HL-60/S4 treated with phorbol 12-myristate 13-acetate at 8.2 ng/mL for 4 days and 3 days (cell line): ENCODE results near the gene MAD1L1.

ENCODE experiments used
- in situ Hi-C: fragments of 300-500 bp; cut with MboI; formaldehyde crosslinking; loops from 2 replicates; pipeline ENCODE4 v1.15.0; 2022; ENCODE audit warnings: low sequenced_read_pairs

Gene MAD1L1

DNA sequence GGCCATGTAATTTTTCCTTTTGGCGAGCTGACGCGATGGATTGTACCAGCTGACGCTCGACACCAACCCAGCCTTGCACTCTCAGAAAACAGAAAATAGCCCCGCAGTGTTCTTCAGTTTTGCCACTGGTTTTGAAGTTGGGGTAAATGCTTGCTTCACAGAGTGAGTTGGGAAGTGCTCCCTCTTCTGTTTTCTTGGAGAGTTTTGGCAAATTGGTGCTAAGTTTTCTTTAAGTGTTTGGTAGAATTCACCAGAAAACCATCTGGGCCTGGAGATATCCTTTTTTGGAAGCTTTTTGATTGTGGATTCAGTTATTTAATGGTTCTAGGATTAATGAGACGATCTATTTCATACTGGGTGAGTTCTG, 309.9 kb downstream of the MAD1L1 start:
- in situ Hi-C loops: no loop called here

DNA sequence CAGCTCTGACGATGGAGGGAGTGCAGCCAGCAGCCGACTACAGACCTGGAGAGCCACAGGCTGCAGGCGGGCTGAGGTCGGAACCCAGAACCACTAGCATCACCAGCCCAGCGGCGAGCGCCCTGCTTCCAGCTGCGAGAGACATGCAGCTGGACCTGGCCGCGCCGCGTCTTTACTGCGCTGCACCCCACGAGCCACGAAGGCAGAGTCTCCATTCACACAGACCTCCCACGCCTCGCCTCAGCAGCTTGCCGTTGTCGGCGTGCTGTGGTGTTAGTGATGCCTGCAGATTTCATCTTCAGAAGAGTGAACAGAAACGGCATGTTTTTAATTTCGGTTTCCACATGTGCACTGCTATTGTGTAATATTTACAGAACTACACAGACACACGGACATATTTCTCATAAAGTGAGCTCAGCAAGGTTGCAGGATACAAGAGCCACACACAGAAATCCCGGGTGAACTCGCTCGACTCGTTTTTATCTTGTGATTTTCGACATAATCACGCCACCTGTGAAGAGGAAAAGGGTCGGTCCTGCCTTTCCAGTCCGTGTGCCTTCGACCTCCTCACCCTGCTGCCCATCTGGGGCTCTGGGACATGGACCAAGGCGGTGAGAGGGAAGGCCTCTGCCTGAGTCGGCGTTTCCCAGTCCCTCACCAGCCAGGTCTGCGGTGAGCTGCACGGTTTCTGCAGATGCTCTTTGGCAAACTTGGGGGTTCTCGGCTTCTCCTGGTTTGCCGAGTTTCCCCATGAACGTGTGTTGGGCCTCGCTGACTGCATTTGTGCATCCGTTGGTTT, 310.5 kb downstream of the MAD1L1 start:
- in situ Hi-C loops: no loop called here

DNA sequence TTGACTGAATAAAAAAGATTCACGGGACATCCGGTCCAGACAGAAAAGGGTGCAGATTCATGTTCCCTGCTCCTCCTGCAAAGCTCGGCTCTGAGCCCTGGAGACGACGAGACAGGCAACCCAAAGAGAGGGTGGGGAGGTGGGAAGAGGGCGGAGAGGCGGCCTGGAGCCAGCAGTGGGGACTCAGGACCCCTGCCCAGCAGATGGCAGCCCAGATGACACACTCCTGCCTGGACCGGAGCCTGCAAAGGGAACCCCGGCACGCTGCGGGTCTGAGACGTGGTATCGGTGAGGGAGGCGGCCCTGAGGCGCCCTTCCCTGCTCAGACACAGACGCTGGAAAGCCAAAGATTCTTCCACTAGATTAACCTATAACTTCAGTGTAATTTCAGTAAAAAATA, 311.9 kb downstream of the MAD1L1 start:
- in situ Hi-C loops: no loop called here

DNA sequence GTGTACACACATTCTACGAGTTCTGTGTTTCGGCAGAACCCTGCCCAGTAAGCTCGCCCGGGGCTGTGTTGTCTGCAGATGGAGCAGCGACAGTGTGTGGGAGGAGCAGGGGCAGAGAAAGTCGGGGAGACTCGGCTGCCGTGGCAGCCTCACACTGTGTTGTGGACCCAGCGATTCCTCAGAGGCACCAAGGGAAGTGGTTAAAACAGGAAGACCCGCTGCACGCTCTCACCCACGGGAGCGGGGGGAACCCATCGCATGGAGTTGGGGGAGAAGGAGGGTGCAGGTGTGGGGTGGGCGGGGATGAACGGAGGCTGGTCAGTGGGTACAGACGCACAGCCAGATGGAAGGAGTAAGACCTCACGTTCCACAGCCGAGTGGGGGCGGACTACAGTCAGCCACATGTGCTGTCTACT, 312.5 kb downstream of the MAD1L1 start:
- in situ Hi-C loops: no loop called here

DNA sequence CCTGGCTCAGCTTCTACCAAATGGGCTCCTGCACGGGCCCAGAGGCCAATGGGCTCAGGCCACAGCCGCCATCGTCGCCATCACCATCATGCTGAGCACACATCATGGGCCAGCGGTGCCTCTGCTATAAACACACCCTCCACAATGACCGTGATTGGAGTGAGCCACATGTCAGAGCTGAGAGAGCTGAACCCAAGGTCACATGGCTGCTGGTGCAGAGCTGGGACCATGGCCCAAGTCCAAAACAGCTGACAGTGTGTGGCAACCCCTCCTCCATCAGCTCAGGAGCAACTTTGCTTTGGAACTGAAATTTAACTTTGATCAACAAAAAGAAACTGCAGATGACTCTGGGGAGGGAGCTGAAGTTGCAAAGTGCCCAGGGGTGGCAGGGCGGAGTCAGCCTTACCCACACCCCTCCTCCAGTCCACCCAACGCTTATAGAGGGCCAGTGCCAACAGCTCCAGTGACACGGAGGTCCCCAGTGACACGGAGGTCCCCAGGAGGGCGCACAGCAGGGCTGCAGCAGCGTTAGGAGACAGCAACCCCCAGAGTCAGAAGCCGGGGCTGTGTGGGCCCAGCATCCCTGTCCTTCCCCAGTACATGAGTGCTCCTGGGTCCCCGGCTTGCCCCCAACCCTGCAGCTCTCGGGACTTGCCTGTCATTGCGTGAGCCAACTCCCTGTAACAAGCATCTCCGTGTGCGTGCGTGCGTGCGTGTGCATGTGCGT, 313.0 kb downstream of the MAD1L1 start:
- in situ Hi-C loops: no loop called here

DNA sequence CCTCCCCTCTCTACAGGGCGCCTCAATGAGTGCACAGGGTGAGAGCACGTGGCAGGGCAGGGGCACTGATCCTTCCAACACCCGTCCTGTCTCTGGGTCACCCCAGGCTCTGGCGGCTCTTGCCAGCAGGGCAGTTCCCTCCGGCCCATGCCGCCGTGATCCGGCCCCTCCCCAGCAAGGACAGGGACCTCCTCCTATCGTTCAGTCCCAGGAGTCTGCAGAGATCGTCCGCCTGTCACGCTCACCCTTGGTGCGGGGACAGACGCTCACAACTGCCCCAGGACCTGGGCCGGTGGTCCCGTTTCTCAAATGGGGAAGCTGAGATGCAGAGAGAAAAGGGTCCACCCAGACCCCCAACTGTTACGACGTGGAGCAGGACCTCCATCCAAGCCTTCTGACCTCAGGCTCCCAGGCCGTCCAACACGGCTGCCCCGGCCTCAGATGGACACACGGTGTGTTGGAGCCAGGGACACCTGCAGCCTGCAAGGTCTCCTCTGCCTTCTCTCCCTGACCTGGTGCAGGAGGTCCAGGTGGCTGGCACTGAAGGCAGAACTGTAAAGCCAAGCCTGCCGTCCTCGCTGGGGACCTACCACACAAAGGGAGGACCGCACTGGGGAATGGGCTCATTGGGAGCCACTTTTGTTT, 313.7 kb downstream of the MAD1L1 start:
- in situ Hi-C loops: no loop called here

DNA sequence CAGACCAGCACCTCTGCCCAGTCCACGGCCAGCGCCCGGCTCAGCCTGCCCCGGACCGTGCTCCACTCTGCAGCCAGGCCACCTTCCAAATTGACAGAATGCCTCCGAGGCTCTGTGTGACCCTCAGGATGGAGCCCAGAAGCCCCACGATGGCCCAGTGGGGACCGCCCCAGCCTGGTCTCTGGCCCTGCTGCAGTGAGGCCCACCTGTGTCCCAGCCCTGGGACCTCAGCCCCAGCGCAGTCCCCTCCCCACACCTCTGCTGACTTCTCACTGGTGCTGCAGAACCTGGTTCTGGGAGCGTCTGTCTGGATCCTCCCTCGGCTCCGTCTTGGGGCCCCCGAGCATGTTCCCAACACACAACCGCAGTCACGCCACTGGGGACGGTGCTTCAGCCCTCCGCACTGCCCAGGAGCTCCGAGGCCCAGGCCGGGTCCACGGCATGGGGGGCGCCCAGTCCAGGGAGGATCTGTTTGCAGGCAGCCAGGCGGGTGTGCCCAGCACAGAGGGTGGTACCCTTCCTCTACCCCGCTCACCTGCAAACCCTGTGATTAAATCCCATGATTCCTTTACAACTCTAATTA, 314.6 kb downstream of the MAD1L1 start:
- in situ Hi-C loops: no loop called here

DNA sequence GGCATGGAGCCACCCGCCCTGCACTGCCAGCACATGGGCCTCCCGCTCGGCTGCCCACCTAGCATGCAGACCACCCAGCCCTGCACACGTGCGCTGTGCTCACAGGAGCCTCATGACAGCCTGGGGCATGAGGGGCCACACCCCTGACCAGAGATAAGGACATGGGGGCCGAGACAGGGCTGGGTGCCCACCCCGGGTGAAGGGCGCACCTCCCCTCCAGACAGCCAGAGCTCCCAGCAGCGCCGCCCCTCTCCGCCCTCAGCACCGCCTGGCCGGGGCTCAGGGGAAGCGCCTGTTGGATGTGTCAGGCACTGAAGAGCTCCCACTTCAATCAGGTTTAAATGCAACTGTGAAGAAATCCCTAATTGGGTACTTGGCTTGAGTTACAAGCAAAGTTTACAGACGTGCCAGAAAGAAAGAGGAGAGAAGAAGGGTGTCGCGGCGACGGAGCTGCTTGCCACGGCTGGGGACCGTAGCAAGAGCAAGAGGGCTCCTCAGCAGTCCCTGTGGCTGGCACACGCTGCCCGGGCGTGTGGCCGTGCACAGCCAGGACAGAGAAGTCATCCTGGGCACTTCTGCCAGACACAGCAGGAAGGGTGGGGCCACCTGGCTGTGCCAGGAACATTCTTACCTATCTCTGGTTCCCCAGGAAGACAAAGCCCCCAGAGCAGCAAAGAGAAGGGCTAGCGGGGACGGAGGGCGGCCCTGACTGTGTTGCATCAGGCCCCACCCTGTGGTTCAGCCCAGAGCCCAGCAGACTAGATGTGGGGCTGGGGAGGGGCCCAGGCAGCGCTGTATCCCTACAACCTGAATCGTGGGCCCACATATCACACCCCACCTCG, 315.3 kb downstream of the MAD1L1 start:
- in situ Hi-C loops: no loop called here

DNA sequence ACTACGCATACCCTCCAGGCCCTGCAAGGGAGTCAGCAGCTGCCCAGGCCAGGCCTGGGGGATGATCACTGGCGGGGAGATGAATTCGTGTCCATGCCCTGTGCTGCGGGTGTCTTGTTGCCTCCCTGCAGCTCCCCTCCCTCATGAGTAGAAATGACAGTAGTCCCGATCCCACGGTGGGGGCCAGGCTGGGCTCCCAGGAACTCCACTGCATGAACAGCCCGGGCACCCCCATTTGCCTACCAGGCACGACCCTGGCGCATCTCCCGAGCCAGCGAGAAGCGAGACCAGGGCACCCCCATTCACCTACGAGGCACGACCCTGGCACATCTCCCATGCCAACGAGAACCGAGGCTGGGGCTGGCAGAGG, 316.2 kb downstream of the MAD1L1 start:
- in situ Hi-C loops: no loop called here

DNA sequence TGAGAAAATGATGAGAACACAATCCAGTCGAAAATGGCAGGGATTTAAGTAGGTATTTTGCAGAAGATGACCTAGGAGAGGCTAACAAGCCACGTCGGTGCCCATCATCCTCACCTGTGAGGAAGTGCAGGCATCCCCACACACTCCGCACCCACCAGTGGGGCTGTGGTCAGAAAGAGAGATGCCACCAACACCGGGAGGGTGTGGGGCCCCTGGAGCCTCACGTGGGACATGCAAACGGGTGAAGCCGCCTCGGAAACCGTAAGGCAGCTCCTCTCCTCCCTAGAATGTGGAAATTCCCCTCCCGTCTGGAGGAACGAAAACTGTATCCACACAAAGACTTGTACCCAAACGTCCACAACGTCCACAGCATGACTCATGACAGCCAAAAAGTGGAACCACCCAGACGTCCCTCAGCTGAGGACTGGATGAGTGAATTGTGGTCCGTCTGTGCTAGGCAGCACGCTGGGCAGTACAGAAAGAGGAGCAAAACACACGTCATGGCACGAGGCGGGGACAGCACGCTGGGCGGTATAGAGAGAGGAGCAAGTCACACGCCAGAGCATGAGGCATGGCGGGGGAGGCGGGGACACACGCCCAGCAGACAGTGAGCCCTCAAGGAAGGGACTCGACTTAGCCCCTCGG, 316.7 kb downstream of the MAD1L1 start:
- in situ Hi-C loops: no loop called here

DNA sequence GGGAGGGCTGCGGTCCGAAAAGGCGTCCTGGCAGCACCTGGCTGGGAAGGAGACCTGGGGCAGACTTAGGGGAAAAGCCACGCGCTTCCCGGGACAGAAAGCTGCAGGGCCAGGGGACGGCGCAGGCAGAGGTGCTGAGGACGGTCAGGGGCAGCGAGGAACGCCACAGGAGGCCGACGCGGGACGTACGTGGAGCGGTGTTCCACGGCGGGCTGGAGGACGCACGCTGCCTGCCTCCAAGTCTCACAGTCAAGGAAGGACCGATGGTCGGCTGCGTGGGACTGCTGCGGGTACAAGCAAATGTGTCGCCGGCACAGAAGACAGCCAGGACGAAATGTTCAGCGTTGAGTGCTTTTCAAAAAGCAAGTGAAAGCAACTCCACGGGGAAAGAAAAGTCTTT, 317.4 kb downstream of the MAD1L1 start:
- in situ Hi-C loops: no loop called here

DNA sequence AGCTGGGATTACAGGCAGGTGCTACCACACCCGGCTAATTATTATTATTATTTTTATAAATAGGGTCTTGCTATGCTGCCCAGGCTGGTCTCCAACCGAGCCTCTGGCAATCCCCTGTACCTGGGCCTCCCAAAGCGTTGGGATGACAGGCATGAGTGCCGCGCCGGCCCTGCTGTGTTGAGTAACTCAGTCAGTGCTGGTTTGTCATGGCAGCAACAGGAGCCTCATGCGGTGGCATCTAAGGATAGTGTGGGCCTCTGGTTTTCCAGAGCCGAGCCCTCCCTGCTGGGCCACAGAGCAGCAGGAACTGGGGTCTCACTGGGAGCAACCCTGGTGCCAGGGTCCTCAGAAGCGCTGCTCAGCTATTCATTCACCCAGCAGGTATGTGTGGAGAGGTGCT, 318.0 kb downstream of the MAD1L1 start:
- in situ Hi-C loops: no loop called here

DNA sequence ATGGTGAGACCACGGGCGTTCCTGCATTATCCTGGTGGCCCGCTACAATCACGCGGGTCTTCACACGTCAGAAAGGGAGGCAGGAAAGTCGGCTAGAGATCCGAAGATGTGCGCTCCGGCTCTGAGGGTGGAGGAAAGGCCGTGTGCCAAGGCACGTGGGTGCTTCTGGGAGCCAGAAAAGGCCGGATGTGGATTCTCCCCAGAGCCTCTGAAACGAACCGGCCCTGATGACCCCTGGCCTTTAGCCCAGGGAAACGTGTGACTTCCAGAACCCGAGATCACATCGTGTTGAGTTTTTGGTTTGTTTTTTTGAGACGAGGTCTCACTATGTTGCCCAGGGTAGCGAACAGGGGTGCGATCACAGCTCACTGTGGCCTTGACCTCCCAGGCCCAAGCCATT, 318.4 kb downstream of the MAD1L1 start:
- in situ Hi-C loops: no loop called here

DNA sequence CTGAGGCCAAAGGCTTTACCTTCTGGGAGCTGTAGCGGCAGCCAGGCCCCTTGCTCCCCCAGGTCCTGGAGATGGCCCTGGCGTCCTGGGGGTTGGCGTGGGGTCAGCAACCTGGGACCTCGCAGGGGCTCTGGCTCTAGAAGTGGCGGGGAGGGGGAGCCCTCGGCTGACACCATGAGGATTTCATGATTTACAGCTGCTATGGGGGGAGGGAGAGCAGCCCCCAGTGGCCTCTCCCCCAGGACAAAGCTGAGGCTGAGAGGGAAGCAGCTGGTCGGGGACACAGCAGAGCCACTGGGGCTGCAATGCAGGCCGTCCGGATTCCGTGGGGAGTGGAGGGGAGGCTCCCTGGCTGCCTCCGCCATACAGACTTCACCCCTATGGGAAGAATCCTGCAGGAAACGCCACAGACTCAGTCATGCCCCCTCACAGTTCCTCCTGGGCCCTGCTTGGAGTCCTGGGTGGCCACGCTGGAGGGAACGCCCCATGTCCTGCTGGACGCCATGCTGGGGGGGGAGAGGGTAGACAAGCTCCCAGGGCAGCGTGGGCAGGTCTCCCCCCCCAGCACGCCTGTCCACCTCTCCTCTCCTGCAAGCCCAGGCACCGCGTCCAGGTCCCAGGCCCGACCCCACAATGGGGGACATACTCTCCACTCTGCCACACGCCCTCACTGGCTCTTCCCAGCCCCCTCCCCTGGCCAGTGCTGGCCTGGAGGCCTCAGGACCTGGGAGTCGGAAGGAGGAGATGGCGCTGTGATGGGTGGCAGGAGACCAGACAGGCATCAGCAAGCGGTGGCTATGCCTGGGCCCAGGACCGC, 319.1 kb downstream of the MAD1L1 start:
- in situ Hi-C loops: no loop called here

DNA sequence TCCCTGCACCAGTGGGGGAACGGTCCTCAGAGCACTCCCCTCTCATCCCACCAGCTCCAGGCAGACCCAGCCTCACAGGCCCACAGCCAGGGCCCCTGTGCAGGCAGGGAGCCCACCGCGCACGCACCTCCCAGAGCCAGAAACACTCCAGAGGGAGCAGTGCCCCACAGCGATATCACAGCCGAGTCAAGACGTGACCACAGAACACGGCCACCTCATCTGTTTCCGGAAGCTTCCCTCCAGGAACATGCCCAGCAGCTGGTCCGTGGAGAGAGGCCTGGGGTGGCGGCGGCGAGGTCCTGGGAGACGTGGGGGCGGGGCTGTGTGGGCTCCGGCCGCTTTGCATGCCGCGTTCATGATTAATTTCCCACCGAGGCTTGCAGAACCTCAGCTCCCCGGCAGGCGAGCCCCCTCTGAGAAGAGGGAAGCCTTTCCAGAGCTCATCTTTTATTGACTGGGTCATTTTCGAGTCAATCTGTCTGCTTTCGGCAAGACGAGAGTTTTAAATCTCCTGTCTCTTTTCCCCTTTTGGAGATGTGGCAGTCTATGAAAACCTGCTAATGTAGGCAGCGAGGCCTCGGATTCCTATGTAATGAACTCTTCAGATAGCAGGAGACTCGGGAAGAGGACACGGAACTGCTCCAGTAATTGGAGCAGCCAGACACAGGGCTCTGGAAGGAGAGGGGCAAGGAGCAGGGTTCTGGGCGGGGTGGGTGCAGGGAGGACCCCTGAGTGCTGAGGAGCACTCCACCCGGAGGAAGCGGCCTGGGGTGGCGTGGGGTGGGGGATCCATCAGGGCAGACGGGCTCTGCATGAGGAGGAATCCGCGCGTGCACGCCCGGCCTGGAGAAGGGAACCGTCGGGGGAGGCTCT, 319.9 kb downstream of the MAD1L1 start:
- in situ Hi-C loops: no loop called here

DNA sequence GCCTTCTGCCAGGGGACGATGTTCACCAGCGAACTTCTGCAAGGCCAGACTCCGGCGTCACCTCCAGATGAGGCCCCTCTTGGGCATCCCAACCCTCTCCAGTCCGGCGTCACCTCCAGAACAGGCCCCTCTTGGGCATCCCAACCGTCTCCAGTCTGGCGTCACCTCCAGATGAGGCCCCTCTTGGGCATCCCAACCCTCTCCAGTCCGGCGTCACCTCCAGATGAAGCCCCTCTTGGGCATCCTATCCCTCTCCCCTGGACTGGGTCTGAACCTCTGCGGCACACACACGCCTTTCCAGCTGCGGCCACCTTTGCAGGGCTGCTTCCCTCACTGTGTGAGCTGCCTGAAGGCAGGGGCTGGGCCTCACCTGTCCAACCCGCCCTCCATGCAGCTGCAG, 321.2 kb downstream of the MAD1L1 start:
- in situ Hi-C loops: no loop called here

DNA sequence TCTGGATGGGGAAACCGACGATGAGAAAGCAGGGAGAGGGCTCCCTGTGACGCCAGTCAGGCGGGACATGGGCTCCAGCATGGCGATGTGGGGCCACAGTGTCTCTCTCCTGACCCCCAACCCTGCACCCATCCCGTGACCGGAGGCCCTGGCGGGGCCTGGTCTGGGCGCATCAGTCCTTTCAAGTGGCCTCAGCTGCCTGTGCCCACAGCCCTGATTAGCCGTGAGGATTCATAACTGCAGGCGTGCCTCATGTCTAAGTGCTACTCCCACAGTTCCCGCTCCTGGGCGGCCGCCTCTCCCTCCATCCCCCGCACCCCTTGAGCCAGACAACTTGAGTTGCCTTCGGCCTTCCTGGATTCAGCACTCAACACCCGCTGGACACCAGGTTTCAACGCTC, 321.9 kb downstream of the MAD1L1 start:
- in situ Hi-C loops: no loop called here

DNA sequence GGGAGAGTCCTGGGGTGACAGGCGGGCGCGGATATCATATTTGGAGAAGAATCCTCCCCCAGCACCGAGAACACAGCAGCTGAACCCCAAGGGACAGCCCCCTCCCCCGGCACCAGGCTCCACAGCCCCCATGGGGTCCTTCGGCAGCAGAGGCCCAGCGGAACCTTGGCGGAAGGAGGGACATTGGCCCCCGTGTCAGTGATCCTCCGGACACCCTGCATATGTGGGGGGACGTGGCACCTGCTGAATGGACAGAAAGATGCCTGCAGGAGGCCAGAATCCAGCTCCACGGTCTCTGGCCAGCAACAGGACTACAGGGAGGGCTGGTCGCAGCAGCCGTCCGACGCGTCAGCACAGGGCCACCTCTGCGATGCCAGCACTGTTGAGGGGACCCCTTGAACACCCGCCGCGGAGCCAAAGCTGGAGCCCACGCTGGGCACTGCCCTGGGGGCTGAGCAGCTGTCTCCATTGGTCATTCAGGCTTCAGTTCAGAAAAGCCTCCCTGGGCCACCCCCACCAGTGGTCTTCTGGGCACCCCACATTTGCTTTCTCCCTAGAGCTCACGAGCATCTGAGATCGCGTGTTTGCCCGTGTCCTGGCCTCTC, 322.6 kb downstream of the MAD1L1 start:
- in situ Hi-C loops: no loop called here
